Measurements from ENCODE around the gene ABR.
"Not testable (repeated sequence)": the region's sequence is repeated elsewhere in the genome, so short reads cannot be mapped to it uniquely, and the experiment has no call there.

ABR gene

GRCh38 chr17:1095090-1095852, 84.5 kb downstream of the ABR start:
- DNase-seq (ENCODE audit: low read depth): no peak

DNA sequence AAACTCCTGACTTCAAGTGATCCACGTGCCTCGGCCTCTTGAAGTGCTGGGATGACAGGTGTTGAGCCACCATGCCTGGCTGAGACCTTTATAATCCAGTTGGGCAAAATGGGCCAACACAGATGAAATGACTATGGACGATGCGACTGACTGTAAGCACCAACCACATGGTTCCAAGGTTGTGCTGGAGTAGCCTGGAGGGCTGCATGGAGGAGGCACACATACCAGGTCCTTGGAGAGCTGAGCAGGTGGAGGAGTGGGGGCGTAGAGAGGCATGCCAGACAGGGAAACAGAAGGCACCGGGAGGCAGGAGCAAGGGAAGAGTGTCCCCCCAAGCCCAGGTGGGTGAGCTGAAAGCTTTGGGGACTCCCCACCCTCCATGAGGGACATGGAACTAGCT, 85.2 kb downstream of the ABR start:
- no peak for DNase-seq (ENCODE audit: low read depth)

DNA sequence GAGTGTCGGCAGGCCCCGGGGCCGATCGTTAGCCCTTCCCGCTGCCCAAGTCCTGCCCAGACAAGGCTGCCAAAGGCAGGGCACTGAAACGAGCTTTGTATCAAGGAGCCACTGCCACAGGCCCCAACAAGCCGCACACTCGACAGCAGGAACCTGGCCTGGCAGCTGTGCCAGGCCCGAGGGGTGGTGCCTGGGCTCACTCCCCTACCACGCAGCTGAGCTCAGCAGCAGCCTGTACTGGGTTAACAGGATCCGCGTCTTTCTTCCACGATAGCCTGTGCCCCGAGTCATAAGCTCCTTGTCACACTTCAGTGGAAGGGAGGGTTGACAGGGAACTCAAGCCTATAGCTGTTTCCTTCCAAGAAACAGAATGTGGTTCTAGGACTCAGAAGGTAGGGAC, 87.9 kb downstream of the ABR start:
- no peak for DNase-seq (ENCODE audit: low read depth)

- no peak for DNase-seq (ENCODE audit: low read depth)
Observed at GRCh38 chr17:1091190-1091534, 88.6 kb downstream of the ABR start.

DNA sequence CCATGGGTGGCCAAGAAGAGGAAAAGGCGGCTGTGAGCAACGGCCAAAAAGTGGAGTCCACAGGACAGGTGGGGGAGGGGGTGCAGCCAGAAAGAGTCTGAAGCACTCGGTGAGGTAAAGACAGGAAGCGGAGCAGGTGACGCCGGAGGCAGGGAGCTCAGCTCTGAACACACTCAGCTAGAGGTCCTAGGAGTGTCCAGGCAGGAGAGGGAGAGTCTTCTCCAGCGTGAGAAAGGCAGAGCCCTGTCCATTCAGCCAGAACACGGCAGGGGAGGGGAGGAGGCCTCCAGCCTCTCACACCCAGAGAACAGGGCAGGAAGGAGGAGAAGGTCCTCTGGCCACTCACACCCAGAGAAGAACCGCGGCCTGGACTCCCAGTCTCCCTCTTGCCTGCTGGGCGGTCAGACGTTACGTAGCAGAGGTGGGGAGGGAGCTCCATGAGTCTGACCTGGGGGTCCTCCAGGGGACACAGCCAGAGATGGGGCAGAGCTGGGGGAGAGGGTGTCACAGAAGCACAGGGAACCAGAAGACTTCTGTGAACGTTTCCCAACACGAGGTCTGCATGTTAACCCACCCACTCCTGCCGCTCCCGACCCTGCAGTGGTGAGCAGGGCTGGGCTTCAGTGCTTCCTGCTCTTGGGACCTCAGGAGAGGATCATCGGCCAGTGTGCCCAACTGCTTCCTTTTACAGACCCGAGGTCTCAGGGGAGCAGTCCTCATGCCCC, 89.2 kb downstream of the ABR start:
- DNase-seq (ENCODE audit: low read depth): no peak

DNA sequence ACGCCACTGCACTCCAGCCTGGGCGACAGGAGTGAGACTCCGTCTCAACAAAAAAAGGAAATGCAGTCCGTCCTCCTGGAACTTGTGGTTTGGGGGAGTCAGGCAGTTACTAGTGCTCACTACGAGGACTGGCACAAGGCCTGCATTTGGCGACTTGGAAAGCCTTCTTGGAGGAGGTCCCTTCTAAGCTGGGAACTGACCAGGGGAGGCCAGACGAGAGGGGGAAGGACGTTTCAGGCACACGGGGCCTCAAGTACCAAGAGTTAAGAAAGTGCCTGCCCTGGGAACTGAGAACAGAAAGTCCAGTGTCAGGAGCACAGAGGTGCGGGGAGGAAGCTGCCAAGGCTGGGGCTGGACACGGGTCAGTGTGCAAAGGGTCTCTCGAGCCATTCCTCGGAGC, 89.9 kb downstream of the ABR start:
- DNase-seq (ENCODE audit: low read depth): no peak

GRCh38 chr17:1087381-1088241, 92.2 kb downstream of the ABR start:
- DNase-seq (ENCODE audit: low read depth): peak; percentile 30

DNA sequence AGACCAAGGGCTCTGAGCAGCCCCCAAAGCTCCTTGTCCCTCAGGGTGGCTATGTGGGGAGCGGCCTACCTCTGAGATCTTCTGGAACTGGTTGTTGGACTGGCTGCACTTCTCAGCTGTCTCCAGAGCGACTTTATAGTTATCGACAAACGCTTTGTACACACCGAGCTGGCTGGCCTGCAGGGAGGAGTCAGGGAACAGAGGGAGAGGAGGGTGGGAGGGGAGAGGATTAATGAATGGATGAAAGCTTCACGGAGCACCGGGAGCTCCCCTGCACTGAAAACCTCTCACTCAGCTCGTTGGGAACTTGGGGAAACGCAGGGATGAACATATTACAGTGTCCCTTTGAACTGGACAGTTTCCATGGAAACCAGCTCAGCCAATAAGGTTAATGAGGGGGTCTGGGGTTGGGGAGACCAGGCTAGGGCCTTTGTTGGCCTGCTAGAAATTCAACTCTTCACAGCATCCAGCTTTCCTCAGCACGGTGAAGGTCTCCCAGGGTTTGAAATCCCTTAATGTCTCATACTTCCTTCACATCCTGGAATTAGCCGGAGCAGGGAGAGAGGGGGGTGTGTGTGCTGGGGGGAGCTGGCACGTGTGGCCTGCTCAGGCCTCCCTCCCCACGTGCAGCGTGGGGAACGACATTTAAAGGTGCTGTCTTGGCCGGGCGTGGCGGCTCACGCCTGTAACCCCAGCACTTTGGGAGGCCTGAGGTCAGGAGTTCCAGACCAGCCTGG, 96.2 kb downstream of the ABR start:
- no peak for DNase-seq (ENCODE audit: low read depth)

GRCh38 chr17:1082579-1082978, 97.2 kb downstream of the ABR start:
- peak; percentile 54 for DNase-seq (ENCODE audit: low read depth)

DNA sequence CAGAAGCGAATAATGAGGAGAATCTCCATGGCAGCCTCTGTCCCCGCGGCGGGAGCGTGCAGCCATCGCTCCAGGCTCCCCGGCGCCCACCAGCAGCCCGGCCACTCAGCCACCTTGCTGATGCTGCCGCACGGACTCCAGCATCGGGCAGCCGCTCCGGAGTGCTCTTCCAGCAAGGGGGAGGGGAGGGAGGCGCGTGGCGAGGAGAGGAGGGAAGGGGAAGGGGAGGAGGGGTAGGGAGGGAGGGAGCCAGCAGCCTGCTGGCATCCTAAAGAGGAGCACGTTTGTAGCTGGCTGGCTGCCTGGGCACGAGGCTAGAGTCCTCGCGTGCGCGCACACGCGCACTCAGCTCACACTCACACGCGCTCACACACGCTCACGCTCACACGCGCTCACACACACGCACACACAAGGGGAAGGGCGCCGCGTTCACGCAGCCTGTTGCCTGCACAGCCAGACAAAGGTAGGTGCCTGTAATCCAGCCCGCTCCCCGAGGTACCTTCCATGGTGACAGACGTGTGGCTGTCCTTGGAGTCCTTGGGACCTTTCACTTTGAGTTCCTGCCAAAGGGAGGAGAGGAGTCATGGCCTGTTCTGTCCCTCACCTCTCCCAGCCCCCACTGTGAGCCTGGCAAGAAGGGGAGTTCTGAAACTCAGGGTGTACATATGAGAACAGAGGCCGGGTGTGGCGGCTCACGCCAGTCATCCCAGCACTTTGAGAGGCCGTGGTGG, 100.8 kb downstream of the ABR start:
- DNase-seq (ENCODE audit: low read depth): no peak

DNA sequence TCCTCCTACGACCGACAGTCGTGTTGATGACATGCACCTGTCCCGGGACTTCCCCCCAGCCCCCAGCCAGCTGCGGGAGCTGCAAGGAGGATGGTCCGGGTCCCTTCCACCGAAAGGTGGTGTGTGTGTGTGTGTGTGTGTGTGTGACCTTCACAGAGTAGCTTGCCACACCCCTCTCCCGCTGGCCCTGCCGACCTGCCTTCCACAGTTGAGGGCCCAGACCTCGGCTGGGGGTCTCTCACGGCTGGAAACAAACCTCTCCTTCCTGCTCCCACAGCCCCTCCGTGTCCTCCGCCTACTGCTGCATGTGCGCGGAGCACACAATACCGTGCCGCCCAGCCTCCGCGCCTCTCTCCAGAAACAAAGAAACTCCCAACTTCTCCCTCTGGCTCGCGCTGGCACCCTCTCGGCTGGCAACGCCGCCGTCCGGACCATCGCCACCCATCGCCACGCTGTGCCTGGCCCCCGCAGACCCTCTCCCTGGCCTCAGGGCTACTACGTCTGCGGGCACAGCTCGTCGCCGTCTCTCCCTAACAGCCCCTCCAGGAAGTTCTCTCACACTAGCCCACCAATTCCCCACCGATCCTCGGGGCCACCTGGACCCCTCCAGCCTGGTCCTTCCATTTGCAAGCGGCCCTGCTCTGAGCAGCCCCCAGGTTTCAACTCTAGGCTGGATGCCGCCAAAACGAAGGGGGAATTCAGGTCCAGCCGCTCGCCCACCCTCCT, 101.6 kb downstream of the ABR start:
- no peak for DNase-seq (ENCODE audit: low read depth)

GRCh38 chr17:1077581-1077985, 102.2 kb downstream of the ABR start:
- no peak for DNase-seq (ENCODE audit: low read depth)

DNA sequence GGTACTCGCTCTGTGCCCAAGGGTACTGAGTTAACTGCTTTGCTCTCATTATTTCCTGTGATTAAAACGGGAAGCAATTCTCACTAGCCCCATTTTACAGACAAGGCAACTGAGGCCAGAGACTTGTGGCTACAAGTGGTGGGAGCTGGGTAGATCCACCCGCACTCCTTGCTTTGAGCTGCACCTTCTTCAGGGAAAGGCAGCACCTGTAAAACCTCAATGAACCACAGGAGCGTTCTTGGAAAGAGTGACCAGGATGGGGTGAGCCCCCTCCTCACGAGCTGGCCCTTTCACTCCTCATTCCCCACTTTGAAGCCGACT, 102.8 kb downstream of the ABR start:
- no peak for DNase-seq (ENCODE audit: low read depth)

GRCh38 chr17:1076299-1076981, 103.3 kb downstream of the ABR start:
- no peak for DNase-seq (ENCODE audit: low read depth)

DNA sequence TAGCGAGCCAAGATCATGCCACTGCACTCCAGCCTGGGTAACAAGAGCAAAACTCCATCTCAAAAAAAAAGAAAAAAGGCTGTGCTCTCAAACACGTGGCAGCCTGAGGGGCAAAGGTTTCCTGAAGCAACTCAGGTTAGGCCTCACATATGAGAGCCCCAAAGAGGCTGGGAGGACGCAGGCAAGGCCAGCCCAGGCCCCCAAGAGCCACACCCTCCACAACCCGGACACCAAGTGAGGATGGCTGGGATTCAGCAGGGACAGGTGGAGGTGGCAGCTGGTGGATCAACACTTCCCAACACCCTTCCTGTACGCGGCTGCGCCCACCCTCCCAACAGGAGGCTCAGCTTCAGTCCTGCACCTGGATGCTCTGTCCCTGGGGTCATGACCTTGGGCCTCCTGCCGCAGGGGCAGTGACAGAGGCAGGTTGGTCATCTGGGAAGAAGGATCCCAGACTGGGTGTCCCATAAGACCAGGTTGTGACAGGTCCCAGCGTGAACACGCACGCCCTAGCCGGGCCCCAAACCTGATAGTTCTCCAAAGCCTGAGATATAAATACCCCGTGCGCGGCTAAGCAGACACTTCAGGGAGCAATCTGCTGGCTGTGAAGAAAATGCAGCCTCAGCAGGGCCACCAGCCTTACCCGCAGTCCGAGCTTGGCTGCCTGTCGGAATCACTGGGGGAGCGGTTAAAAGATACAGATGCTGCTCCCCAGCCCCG, 104.7 kb downstream of the ABR start:
- no peak for DNase-seq (ENCODE audit: low read depth)

DNA sequence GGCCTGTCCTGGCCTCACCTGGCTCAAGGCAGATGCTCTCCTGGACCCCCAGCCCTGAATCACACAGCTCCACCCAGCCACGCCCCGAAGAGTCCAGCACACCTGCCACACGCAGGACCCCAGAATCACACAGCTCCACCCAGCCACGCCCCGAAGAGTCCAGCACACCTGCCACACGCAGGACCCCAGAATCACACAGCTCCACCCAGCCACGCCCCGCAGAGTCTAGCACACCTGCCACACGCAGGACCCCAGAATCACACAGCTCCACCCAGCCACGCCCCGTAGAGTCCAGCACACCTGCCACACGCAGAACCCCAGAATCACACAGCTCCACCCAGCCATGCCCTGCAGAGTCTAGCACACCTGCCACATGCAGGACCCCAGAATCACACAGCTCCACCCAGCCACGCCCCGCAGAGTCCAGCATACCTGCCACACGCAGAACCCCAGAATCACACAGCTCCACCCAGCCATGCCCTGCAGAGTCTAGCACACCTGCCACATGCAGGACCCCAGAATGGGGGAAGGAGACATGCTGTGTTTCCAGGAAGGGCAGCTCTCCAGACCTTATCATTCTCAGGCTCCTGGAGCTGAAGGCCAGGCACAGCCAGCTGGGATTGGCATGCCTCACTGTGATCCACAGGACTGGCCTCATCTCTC, 105.7 kb downstream of the ABR start:
- not testable (repeated sequence) for DNase-seq (ENCODE audit: low read depth)

- DNase-seq (ENCODE audit: low read depth): no peak
Observed at GRCh38 chr17:1073241-1073962, 106.4 kb downstream of the ABR start.

- no peak for DNase-seq (ENCODE audit: low read depth)
Observed at GRCh38 chr17:1072551-1072961, 107.2 kb downstream of the ABR start.

All from ELR (cell line).